Neural cell (in vitro differentiated cells): ENCODE measurements around the gene CHST2.

Experiments used
- CTCF ChIP-seq: fragments of 450-650 bp; IDR thresholded peaks from 2 replicates; pipeline ENCODE4 v1.5.1; 2014; ENCODE audit warnings: antibody characterized with exemption, mild to moderate bottlenecking, moderate library complexity; ENCODE audit not compliant: poor library complexity, severe bottlenecking
- EP300 ChIP-seq: fragments of 450-650 bp; conservative IDR thresholded peaks from 2 replicates; pipeline ENCODE4 v1.6.1; 2014; ENCODE audit warnings: antibody characterized with exemption, mild to moderate bottlenecking, moderate library complexity; ENCODE audit not compliant: poor library complexity, severe bottlenecking
- EZH2 ChIP-seq: fragments of 200-600, 300-800 bp; shearing (Covaris generic), sonication (generic); IDR thresholded peaks from 2 replicates; pipeline ENCODE4 v1.6.1; 2014; ENCODE audit warnings: antibody characterized with exemption, low read length, borderline replicate concordance, mild to moderate bottlenecking; ENCODE audit not compliant: insufficient read depth, poor library complexity, severe bottlenecking
- POLR2AphosphoS5 ChIP-seq: IDR thresholded peaks from 2 replicates; pipeline ENCODE4 v1.6.1; 2012
- RAD21 ChIP-seq: fragments of 450-650 bp; conservative IDR thresholded peaks from 2 replicates; pipeline ENCODE4 v1.6.1; 2014; ENCODE audit warnings: antibody characterized with exemption, mild to moderate bottlenecking, moderate library complexity
- REST ChIP-seq: IDR thresholded peaks from 2 replicates; pipeline ENCODE4 v1.6.1; 2012; ENCODE audit warnings: borderline replicate concordance
- SMC3 ChIP-seq: fragments of 450-650 bp; conservative IDR thresholded peaks from 2 replicates; pipeline ENCODE4 v1.6.1; 2014; ENCODE audit warnings: antibody characterized with exemption, mild to moderate bottlenecking, moderate library complexity; ENCODE audit not compliant: poor library complexity
- TAF1 ChIP-seq: IDR thresholded peaks from 2 replicates; pipeline ENCODE4 v1.6.1; 2012; ENCODE audit warnings: low read depth

- TF ChIP-seq CTCF (no peak), EP300 (no peak), SMC3 (no peak), TAF1 (no peak), REST (no peak), POLR2AphosphoS5 (no peak), EZH2 (no peak), RAD21 (no peak)
Observed at GRCh38 chr3:143171141-143171980, 51.8 kb downstream of the CHST2 start.
